Right lobe of liver (tissue), 6 donors: ENCODE results near the gene RUNX2. TPM values are rescaled to one million over a fixed set of nuclear protein-coding genes. Genes with fewer than 3 reads are reported as not detected.
A peak's percentile ranks its signal among the peaks of the same experiment; 100 is the strongest.

Experiments
- ATAC-seq, 4 donors: fragments of 200-7000 bp; cut with Tn5 transposase; one replicate each; pipeline ENCODE4 v1.9.1; 2020; ENCODE audit warnings: mild to moderate bottlenecking in 4 of 4, moderate library complexity in 4 of 4
- DNase-seq, 3 donors: peaks; one replicate each; pipeline ENCODE4 v3.0.0-alpha.2; 2020
- H3K27ac ChIP-seq, 3 donors: fragments of 200-600 bp; one replicate each; pipeline ENCODE4 v1.8.0; 2022
- H3K27me3 ChIP-seq, 2 donors: fragments of 200-600 bp; one replicate each; pipeline ENCODE4 v1.8.0; 2022
- H3K36me3 ChIP-seq, 4 donors: fragments of 200-600 bp; sonication (generic) in 1 of 4; one replicate each; pipeline versions ENCODE4 v1.5.1 to v1.8.0; 2017 to 2022; ENCODE audit warnings: control low read depth in 1 of 4
- H3K4me1 ChIP-seq, 4 donors: fragments of 200-600 bp; sonication (generic) in 1 of 4; one replicate each; pipeline versions ENCODE4 v1.5.1 to v1.8.0; 2017 to 2022; ENCODE audit warnings: control low read depth in 1 of 4
- H3K4me3 ChIP-seq, 3 donors: fragments of 200-600 bp; one replicate each; pipeline ENCODE4 v1.8.0; 2022
- H3K9me3 ChIP-seq, 4 donors: fragments of 200-600 bp; sonication (generic) in 1 of 4; one replicate each; pipeline versions ENCODE4 v1.5.1 to v1.8.0; 2017 to 2022; ENCODE audit warnings: control low read depth in 1 of 4
- CTCF ChIP-seq, 4 donors: fragments of 200-600 bp in 3 of 4; fragments of 450-650 bp in 1 of 4; IDR thresholded peaks; one replicate each; pipeline versions ENCODE4 v1.5.1 to v1.8.0; 2016 to 2022; ENCODE audit warnings: antibody characterized with exemption in 4 of 4, mild to moderate bottlenecking in 2 of 4
- POLR2A ChIP-seq: fragments of 450-650 bp; IDR thresholded peaks from one replicate; pipeline ENCODE4 v1.6.1; 2017; ENCODE audit warnings: antibody characterized with exemption, mild to moderate bottlenecking
- WGBS: methylation state at CpG from one replicate; pipeline ENCODE4 v1.1.6; 2018; ENCODE audit warnings: low coverage, low lambda C conversion rate; ENCODE audit not compliant: insufficient coverage; ENCODE audit errors: missing lambda C conversion rate; 5-methylcytosine and 5-hydroxymethylcytosine counted together
- intact Hi-C, 2 donors: fragments of 100-400 bp; cut with DNase I; formaldehyde crosslinking; loops; one replicate each; pipeline versions ENCODE4 v1.11.2 to v1.14.1; 2022
- total RNA-seq, 6 experiments: library from RNA; depleted of rRNA in 2 of 6; stranded (reverse); fragments of >200 nt in 2 of 6; fragmentation: NEBNext Ultra II Directional in 3 of 6; extraction: Animal tissue kit (Norgen Biotek cat#: 25700) in 3 of 6; gene quantifications; one replicate each; pipeline versions ENCODE4 v1.1.0 to v1.2.4, GENCODE V29; 2016 to 2023
- donor health status: DM: no; HTN: yes; CAD: no.
- donor health status: DM: no; HTN: no; CAD: no.
- donor health status: DM: no; HTN: no; CAD: no.
- donor health status: DM: no; HTN: yes; CAD: no.
- donor health status: DM: no; HTN: yes; CAD: no.

The RUNX2 gene
- total RNA-seq, 6 experiments from 2014 or later: 0.15 to 0.80 (median 0.43) TPM

DNA sequence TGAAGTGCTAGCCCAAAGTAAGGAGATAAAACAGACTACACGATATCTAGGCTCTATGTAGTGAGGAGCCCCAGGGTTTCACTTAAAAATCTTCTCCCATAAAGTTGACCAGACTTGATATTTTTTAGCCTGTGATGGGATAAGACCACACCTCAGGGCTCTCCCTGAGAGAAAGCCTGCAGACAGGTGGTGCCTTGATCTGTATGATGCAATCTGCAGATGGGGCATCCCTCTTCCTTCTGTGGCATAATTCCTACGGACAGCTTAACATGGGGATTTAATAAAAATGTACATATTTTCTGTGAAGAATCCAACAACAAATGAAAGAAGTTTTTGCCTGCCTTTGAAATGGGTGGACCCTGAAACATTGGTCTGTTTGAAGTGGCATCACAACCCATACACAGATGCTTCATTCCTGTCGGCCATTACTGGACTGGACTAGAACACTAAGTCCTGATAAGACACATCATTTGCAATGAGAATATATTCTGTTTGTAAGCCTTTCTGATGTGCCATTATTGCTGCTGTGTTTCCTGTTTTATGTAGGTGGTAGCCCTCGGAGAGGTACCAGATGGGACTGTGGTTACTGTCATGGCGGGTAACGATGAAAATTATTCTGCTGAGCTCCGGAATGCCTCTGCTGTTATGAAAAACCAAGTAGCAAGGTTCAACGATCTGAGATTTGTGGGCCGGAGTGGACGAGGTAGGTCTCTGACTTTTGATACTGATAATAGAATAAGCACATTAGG lies 103.4 kb downstream of the RUNX2 start:
- Histone ChIP-seq H3K4me1 (no peaks in the 10 kb centered on the region), H3K4me3 (no peak overlapping the region), H3K27ac (no peak overlapping the region), H3K36me3 (no peaks in the 10 kb centered on the region), H3K9me3 (no peaks in the 10 kb centered on the region), H3K27me3 (no peaks in the 10 kb centered on the region)
- 71% methylated on average over 10 of the region's 10 CpGs for WGBS
- ATAC-seq (no peak), DNase-seq (no peak)
- intact Hi-C loops: no loop called here
- TF ChIP-seq POLR2A: no peak

DNA sequence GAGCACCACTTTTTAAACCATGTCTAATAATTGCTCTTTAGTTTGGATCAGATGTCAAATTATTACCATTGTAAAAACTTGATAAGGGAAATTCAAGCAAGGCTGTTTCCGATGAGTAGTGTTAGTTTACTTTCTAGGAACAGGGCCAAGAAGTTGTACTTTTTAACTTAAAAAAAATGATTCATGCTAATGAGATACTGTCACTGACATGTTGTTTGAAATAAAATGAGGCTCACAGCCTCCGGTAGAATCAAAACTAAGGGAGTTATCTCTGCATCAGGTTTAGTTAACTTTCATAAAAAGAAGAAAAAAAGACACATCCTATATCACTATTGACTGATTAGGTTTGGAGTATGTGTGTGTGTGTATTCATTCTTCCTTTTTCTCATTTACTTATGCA lies 104.8 kb downstream of the RUNX2 start:
- Histone ChIP-seq H3K27ac (no peak overlapping the region), H3K4me3 (no peak overlapping the region), H3K4me1 (no peaks in the 10 kb centered on the region), H3K27me3 (no peaks in the 10 kb centered on the region), H3K36me3 (no peaks in the 10 kb centered on the region), H3K9me3 (no peaks in the 10 kb centered on the region)
- 8% methylated on average over 2 of the region's 2 CpGs for WGBS
- ATAC-seq: peak in 1 of 4 donors; percentile 60
- TF ChIP-seq CTCF (IDR thresholded peaks at IDR 0.05): no peak
- intact Hi-C loops: no loop called here
- DNase-seq: no peak

DNA sequence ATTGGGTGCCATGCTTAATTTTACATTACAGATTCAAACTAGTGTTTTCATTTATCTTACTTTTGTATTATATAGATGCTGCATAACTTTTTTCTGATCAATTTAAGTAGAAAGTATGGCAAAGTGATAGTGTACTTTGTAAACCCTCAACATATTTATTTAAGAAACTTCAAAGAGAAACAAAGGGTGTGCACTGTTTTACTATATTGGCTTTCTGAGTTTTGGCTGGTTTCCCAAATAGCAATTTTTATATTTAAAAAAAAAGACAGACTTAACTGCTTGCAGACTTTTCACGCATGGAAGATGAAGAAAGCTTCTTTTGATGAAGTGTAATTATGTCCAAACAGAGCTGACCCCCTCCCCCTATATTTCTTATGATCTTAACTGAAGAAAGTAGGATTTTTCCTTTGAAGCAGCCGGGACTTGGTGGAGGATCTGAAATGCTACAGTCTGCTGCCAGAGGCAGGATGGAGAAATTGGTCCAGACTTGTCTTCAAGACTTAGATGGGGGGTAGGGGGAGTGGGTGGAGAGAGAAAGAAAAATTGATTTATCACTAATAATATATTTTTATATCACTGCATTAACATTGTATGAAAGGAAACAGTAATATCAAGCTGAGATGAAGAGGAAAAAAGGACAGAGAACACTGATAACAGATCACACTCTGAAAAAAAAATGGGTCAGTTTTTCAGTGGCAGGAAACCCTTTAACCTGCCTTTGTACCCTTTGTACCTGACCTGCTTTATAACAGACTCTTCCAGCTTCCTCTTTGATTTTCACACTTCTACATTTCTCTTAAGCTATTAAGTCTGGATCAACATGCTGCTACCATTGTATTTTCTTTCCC lies 105.6 kb downstream of the RUNX2 start:
- H3K27me3 ChIP-seq: no peaks in the 10 kb centered on the region
- H3K27ac ChIP-seq: no peak overlapping the region
- no peaks in the 10 kb centered on the region for H3K36me3 ChIP-seq
- no peak overlapping the region for H3K4me3 ChIP-seq
- WGBS: 45% methylated on average over 2 of the region's 2 CpGs
- DNase-seq (no peak), ATAC-seq (peak in 2 of 4 donors; percentile 23 to 49)
- H3K4me1 ChIP-seq: no peaks in the 10 kb centered on the region
- intact Hi-C loops: no loop called here
- no peaks in the 10 kb centered on the region for H3K9me3 ChIP-seq
- TF ChIP-seq CTCF (IDR thresholded peaks at IDR 0.05) (no peak), POLR2A (no peak)

GRCh38 chr6:45434381-45434700 lies 106.2 kb downstream of the RUNX2 start:
- intact Hi-C loops: no loop called here
- H3K4me1 ChIP-seq: no peaks in the 10 kb centered on the region
- no peak overlapping the region for H3K4me3 ChIP-seq
- no peak for ATAC-seq
- H3K36me3 ChIP-seq: no peaks in the 10 kb centered on the region
- no peaks in the 10 kb centered on the region for H3K9me3 ChIP-seq
- DNase-seq: no peak
- no peak overlapping the region for H3K27ac ChIP-seq
- H3K27me3 ChIP-seq: no peaks in the 10 kb centered on the region
- no peak for TF ChIP-seq POLR2A
- no peak for TF ChIP-seq CTCF (IDR thresholded peaks at IDR 0.05)
